Activated B cell treated with CpG ODN at 0.5 μM for 24 hours (primary cell): ENCODE results near the gene NKIRAS1. TPM values are rescaled to one million over a fixed set of nuclear protein-coding genes. Genes with fewer than 3 reads are reported as not detected.

Experiments
- ATAC-seq: fragments of 200-7000 bp; cut with Tn5 transposase; one replicate; pipeline ENCODE4 v1.10.0; 2021; ENCODE audit warnings: low read depth, mild to moderate bottlenecking, moderate library complexity
- CTCF ChIA-PET: fragments of 350-600 bp; sonication (Branson Sonifier 250); formaldehyde crosslinking; loops from one replicate; lab custom pipeline; 2021; ENCODE audit warnings: antibody characterized with exemption; lab: Charles Lee
- POLR2A ChIA-PET: fragments of 350-600 bp; sonication (Branson Sonifier 250); formaldehyde crosslinking; loops from one replicate; lab custom pipeline; 2021; ENCODE audit warnings: antibody characterized with exemption; lab: Charles Lee
- DNase-seq: peaks from one replicate; pipeline ENCODE4 v3.0.0; 2022
- H3K27ac Mint-ChIP-seq: one replicate; pipeline ENCODE4 v1.8.0; 2020; ENCODE audit warnings: mixed read lengths
- H3K27me3 Mint-ChIP-seq: one replicate; pipeline ENCODE4 v1.8.0; 2021; ENCODE audit warnings: mixed read lengths
- H3K36me3 Mint-ChIP-seq: one replicate; pipeline ENCODE4 v1.8.0; 2021; ENCODE audit warnings: low read depth, mixed read lengths
- H3K4me1 Mint-ChIP-seq: one replicate; pipeline ENCODE4 v1.8.0; 2021; ENCODE audit warnings: mixed read lengths
- H3K4me3 Mint-ChIP-seq: one replicate; pipeline ENCODE4 v1.8.0; 2020; ENCODE audit warnings: mild to moderate bottlenecking, mixed read lengths
- H3K9me3 Mint-ChIP-seq: one replicate; pipeline ENCODE4 v1.8.0; 2020; ENCODE audit warnings: mixed read lengths
- intact Hi-C: fragments of 100-400 bp; cut with micrococcal nuclease; formaldehyde crosslinking; loops from one replicate; pipeline ENCODE4 v1.15.1; 2024
- total RNA-seq: library from RNA; stranded (reverse); gene quantifications from 2 replicates; pipeline ENCODE4 v1.2.3, GENCODE V29; 2022
- TF ChIP-seq, protein P1 (sequence below): fragments of 200-600 bp; IDR thresholded peaks from one replicate; pipeline ENCODE4 v1.8.0; 2022; ENCODE audit warnings: antibody characterized with exemption, mild to moderate bottlenecking

The NKIRAS1 gene
- total RNA-seq, 1 donor from 2014 or later: 3.4 TPM

DNA sequence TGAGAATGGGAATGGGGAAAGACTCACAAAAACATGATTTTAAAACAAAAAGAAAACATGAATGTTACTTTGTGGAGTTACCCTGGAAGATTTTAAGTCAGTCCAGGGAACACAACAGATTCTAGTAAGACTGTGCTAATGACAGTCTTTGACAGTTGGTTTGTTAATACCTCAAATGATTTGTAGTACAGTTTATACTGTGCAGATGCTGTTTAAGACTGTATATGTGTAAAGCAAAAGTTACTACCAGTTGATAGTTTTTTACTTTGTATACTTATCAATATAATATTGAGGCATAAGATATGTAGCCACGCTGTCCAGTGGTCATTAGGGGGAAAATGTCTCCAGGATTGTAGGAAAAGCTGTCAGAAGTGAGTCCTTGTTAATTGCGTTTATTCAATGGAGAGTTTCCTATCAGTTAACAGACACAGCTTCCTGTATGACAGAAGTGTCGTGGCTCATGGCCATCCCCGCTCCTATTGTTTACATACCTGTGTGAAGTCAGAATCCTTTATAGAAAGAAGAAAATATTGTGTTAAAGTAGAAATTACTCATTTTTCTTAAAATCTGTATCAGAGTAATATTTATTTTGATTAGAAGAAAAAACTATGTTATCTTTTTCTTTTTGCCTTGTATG, 36.0 kb downstream of the NKIRAS1 start:
- DNase-seq (no peak), ATAC-seq (no peak)
- peaks cover 38% of the 10 kb centered on the region for H3K4me1 Mint-ChIP-seq
- H3K27me3 Mint-ChIP-seq: no peaks in the 10 kb centered on the region
- TF ChIP-seq, protein P1, sequence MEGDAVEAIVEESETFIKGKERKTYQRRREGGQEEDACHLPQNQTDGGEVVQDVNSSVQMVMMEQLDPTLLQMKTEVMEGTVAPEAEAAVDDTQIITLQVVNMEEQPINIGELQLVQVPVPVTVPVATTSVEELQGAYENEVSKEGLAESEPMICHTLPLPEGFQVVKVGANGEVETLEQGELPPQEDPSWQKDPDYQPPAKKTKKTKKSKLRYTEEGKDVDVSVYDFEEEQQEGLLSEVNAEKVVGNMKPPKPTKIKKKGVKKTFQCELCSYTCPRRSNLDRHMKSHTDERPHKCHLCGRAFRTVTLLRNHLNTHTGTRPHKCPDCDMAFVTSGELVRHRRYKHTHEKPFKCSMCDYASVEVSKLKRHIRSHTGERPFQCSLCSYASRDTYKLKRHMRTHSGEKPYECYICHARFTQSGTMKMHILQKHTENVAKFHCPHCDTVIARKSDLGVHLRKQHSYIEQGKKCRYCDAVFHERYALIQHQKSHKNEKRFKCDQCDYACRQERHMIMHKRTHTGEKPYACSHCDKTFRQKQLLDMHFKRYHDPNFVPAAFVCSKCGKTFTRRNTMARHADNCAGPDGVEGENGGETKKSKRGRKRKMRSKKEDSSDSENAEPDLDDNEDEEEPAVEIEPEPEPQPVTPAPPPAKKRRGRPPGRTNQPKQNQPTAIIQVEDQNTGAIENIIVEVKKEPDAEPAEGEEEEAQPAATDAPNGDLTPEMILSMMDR: no peak
- H3K4me3 Mint-ChIP-seq: no peak overlapping the region
- no peaks in the 10 kb centered on the region for H3K9me3 Mint-ChIP-seq
- ChIA-PET CTCF (no interaction called here), POLR2A (no interaction called here)
- H3K27ac Mint-ChIP-seq: no peak overlapping the region
- peaks cover 22% of the 10 kb centered on the region for H3K36me3 Mint-ChIP-seq
- intact Hi-C loops: loop anchor here (10.0 kb wide), 1 partner anchor 764 kb away; no protein-coding TSS in a partner anchor

DNA sequence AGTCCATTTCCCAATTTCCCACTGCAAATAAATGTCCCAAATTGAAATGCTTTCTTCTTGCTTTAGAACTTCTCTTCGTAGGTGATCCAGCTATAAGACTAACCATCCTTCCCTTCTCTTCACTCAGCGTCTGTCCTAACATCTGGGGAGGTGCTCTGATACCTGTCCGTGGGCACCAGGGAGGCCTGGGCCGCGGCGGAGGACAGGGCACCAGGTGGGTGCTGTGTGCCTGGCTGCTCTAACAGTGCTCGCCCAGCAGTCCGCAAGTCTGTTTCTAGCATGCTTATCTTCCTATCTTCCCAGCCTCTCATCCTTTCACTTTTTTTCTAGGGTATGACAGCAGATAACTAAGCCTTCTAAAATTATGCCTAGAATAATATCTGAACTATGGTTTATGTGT, 37.3 kb downstream of the NKIRAS1 start:
- no peak overlapping the region for H3K4me3 Mint-ChIP-seq
- intact Hi-C loops: no loop called here
- DNase-seq (no peak), ATAC-seq (no peak)
- no peak overlapping the region for H3K27ac Mint-ChIP-seq
- H3K9me3 Mint-ChIP-seq: no peaks in the 10 kb centered on the region
- ChIA-PET CTCF (no interaction called here), POLR2A (no interaction called here)
- H3K36me3 Mint-ChIP-seq: peaks cover 22% of the 10 kb centered on the region
- H3K27me3 Mint-ChIP-seq: no peaks in the 10 kb centered on the region
- peaks cover 43% of the 10 kb centered on the region for H3K4me1 Mint-ChIP-seq
- TF ChIP-seq, protein P1: no peak

DNA sequence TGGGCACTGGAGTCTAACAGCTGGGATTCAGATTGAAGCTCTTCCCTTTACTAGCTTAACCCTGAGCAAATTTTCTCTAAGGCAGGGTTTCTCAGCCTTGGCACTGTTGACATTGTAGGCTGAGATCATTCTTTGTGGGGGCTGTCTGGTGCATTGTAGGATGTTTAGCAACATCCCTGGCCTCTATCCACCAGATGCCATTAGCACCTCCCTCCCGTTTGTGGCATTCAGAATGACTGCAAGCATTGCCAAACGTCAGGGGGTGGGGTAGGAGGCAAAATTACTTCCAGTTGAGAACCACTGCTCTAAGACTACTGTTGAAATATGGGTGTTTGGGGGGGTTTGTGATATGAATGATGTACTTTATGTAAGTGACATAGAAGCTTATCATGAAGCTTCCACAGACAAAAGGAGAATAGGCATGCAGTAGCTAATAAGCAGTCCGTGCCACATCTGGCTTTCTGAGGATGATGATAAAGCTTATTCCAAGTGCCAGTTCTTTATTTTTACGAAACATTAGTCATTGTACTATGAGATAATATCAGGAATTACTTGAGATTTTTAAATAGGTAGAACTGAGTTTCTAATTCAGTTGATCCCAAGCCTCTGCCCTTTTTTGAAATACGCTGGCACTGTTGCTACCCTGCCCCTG, 39.3 kb downstream of the NKIRAS1 start:
- Mint-ChIP-seq H3K4me1 (peaks cover 52% of the 10 kb centered on the region), H3K4me3 (no peak overlapping the region), H3K27ac (no peak overlapping the region), H3K9me3 (no peaks in the 10 kb centered on the region), H3K36me3 (peaks cover 23% of the 10 kb centered on the region), H3K27me3 (no peaks in the 10 kb centered on the region)
- CTCF ChIA-PET: interaction anchor here (0.5 to 1.4 kb wide), 3 partner anchors 14 to 46 kb away, joined by 3 read pairs; no protein-coding TSS in a partner anchor
- TF ChIP-seq, protein P1: no peak
- no peak for DNase-seq
- POLR2A ChIA-PET: interaction anchor here (1.1 kb wide), 1 partner anchor 40 kb away, joined by 4 read pairs; the partner anchor contains the start of genes NKIRAS1 and RPL15
- no peak for ATAC-seq
- intact Hi-C loops: no loop called here

DNA sequence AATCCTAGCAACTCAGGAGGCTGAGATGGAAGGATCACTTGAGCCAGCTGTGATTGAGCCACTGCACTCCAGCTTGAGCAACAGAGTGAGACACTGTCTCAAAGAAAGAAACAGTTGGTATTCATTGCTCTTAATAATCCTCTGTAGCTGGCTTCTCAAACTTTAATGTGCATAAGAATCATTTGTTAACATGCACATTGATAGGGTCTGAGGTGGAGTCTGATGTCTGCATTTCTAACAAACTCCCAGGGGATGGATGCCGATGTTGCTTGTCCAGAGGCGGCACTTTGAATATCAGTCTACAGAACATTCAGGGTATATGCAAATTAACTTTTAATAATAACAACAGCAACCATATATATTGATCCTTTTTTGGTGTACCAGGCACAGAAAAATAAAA, 39.9 kb downstream of the NKIRAS1 start:
- intact Hi-C loops: no loop called here
- Mint-ChIP-seq H3K9me3 (no peaks in the 10 kb centered on the region), H3K27ac (no peak overlapping the region), H3K4me1 (peaks cover 52% of the 10 kb centered on the region), H3K4me3 (no peak overlapping the region), H3K36me3 (peaks cover 19% of the 10 kb centered on the region), H3K27me3 (no peaks in the 10 kb centered on the region)
- POLR2A ChIA-PET: interaction anchor here (0.6 to 1.1 kb wide), 2 partner anchors 40 to 70 kb away, joined by 4 read pairs; partner anchors contain the start of genes NKIRAS1 and RPL15
- CTCF ChIA-PET: interaction anchor here (0.5 to 1.4 kb wide), 3 partner anchors 15 to 45 kb away, joined by 3 read pairs; no protein-coding TSS in a partner anchor
- ATAC-seq: no peak
- no peak for DNase-seq
- TF ChIP-seq, protein P1: no peak

DNA sequence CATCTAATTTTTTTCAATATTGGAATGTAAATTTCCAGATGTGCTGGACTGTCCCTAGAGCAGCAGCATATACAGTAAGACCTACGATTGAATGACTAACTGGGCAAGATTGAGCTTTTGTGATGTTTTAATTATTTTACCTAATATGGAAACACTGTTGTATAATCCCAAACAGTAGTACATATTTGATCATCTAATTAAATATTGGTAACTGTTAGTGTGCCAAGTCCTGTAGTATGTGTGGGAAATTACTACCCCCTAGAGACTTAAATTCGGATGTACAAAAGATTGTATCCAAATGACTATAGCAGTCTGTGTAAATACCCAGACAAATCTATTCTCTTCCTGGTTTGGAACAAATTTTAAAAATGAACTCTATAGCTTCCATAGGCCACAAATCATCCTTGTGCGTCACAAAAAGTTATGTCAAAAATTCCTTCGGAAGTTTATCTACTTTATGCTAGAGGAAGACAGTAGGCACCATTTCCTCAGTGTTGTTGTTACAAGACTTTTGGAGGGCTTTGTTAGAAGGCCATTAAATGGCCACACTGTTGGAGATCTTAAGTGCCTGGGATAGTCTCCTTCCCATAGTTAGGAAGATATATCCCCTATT, 41.6 kb downstream of the NKIRAS1 start:
- ATAC-seq (no peak), DNase-seq (no peak)
- Mint-ChIP-seq H3K27ac (no peak overlapping the region), H3K4me1 (peaks cover 37% of the 10 kb centered on the region), H3K4me3 (no peak overlapping the region), H3K9me3 (no peaks in the 10 kb centered on the region), H3K27me3 (no peaks in the 10 kb centered on the region), H3K36me3 (peaks cover 11% of the 10 kb centered on the region)
- POLR2A ChIA-PET: no interaction called here
- intact Hi-C loops: no loop called here
- CTCF ChIA-PET: interaction anchor here (1.3 kb wide), 1 partner anchor 13 kb away, joined by 5 read pairs; no protein-coding TSS in a partner anchor
- TF ChIP-seq, protein P1: no peak
